ENCODE results near the gene TRAPPC11. TPM values are rescaled to one million over a fixed set of nuclear protein-coding genes. Genes with fewer than 3 reads are reported as not detected.

TRAPPC11 gene
- total and polyA plus RNA-seq, 8 donors: 8.6 to 19.2 (median 16.0) TPM

DNA sequence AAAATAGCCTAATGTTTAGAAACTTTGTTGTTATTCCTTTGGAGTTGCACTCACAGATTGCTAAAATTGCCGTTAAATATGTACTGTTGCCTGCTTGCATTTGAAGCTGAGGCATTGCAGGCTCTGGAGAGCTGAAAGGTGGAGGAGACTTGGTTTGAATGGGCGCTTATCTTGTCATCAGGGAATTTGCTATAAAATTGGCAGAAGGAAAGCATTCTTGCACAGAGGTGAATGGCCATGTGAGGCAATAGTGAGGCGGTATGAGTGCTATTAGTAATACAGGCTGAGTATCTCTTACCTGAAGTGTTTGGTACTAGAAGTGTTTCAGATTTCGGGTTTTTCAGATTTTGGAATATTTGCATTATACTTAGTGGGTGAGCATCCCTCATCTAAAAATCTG, 41.3 kb downstream of the TRAPPC11 start:
- H3K36me3 ChIP-seq: peaks cover 7 to 60% (median 18%) of the 10 kb centered on the region in 3 donors
- ATAC-seq: no peak
- intact Hi-C loops (cut with DNase I): no loop called here

DNA sequence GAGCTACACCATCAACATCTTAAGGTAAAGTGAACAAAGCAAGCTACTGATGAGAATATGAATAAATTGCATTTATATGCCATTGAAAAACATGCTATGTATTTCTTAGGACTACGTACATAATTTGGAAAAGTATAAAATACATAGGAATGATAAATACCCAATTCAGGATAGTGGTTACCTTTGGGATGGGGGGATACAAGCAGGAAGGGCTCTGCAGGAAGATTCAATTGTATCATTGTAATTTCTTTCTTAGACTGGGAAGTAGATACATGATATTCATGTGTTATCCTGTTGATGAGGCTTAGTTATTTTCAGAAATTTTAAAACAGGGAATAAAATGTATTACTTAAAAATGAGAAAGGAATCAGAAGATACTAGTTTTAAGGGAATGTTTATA, 43.4 kb downstream of the TRAPPC11 start:
- intact Hi-C loops (cut with DNase I): no loop called here
- Histone ChIP-seq H3K27ac (no peak overlapping the region), H3K4me1 (no peaks in the 10 kb centered on the region), H3K27me3 (no peaks in the 10 kb centered on the region), H3K9me3 (no peaks in the 10 kb centered on the region), H3K36me3 (peaks cover 7 to 49% (median 9%) of the 10 kb centered on the region in 3 donors), H3K4me3 (no peak overlapping the region)
- no peak for FAIRE-seq
- TF ChIP-seq, protein P1, sequence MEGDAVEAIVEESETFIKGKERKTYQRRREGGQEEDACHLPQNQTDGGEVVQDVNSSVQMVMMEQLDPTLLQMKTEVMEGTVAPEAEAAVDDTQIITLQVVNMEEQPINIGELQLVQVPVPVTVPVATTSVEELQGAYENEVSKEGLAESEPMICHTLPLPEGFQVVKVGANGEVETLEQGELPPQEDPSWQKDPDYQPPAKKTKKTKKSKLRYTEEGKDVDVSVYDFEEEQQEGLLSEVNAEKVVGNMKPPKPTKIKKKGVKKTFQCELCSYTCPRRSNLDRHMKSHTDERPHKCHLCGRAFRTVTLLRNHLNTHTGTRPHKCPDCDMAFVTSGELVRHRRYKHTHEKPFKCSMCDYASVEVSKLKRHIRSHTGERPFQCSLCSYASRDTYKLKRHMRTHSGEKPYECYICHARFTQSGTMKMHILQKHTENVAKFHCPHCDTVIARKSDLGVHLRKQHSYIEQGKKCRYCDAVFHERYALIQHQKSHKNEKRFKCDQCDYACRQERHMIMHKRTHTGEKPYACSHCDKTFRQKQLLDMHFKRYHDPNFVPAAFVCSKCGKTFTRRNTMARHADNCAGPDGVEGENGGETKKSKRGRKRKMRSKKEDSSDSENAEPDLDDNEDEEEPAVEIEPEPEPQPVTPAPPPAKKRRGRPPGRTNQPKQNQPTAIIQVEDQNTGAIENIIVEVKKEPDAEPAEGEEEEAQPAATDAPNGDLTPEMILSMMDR (IDR thresholded peaks at IDR 0.05): no peak
- WGBS, 2 donors: 72 to 100% methylated on average over 1 of the region's 1 CpG
- no peak for DNase-seq
- ATAC-seq: no peak

More for the DNA sequence above, 41.3 kb downstream of the TRAPPC11 start:
- no peaks in the 10 kb centered on the region for H3K4me1 ChIP-seq
- TF ChIP-seq, protein P1 (IDR thresholded peaks at IDR 0.05): no peak
- no peaks in the 10 kb centered on the region for H3K27me3 ChIP-seq
- no peak overlapping the region for H3K4me3 ChIP-seq
- 95 to 99% methylated on average over 4 of the region's 4 CpGs for WGBS, 2 donors
- FAIRE-seq: no peak
- H3K27ac ChIP-seq: no peak overlapping the region
- DNase-seq: no peak
- H3K9me3 ChIP-seq: no peaks in the 10 kb centered on the region

DNA sequence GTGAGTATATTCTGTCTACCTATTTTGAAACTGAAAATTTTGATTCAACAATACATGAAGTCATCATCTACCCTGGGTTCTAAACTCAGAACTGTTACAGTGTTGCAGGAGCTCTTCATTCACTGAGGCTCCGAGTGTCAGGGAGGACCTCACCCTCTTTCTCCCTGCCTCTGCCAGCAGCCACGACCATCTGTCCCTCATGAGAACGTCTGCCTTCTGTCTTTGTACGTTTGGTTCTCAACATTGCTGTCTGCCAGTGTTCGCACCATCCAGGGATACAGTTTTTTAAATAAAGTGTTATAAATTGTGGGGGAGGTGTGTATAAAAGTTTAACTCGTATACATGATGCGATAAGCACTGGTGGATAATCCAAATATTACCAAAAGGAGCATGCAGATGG, 55.5 kb downstream of the TRAPPC11 start:
- H3K9me3 ChIP-seq: no peaks in the 10 kb centered on the region
- H3K27ac ChIP-seq: no peak overlapping the region
- TF ChIP-seq, protein P1 (IDR thresholded peaks at IDR 0.05): no peak
- no peaks in the 10 kb centered on the region for H3K4me1 ChIP-seq
- peaks cover 0 to 20% (median 0%) of the 10 kb centered on the region in 3 donors for H3K36me3 ChIP-seq
- FAIRE-seq (no peak), DNase-seq (no peak), ATAC-seq (no peak)
- 74 to 83% methylated on average over 7 of the region's 7 CpGs for WGBS, 2 donors
- H3K27me3 ChIP-seq: no peaks in the 10 kb centered on the region
- H3K4me3 ChIP-seq: no peak overlapping the region
- intact Hi-C loops (cut with DNase I): no loop called here

DNA sequence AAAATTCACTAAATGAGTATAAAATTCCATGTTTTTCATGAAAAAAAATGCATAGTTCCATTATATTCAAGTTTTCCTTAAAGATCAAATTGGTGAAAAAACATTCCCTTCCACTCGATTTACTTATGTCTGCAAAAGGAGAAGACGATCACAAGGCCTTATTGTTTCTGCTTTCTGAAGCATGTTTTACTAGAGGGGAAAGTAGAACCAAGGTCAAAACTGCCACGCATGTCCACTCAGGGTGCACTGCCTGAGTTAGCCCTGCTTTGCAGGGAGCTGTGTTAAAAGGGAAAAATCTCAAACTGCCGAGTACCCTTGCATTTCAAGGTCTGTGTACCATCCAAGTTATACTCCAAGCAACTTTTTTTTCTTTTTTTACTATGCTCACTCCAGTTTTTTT, 57.2 kb downstream of the TRAPPC11 start:
- ATAC-seq (no peak), DNase-seq (no peak), FAIRE-seq (no peak)
- Histone ChIP-seq H3K4me3 (no peak overlapping the region), H3K9me3 (no peaks in the 10 kb centered on the region), H3K27me3 (no peaks in the 10 kb centered on the region), H3K27ac (no peak overlapping the region), H3K36me3 (peaks cover 0 to 19% (median 0%) of the 10 kb centered on the region in 3 donors), H3K4me1 (no peaks in the 10 kb centered on the region)
- WGBS, 2 donors: 51 to 55% methylated on average over 4 of the region's 4 CpGs
- intact Hi-C loops (cut with DNase I): no loop called here
- TF ChIP-seq, protein P1 (IDR thresholded peaks at IDR 0.05): no peak

DNA sequence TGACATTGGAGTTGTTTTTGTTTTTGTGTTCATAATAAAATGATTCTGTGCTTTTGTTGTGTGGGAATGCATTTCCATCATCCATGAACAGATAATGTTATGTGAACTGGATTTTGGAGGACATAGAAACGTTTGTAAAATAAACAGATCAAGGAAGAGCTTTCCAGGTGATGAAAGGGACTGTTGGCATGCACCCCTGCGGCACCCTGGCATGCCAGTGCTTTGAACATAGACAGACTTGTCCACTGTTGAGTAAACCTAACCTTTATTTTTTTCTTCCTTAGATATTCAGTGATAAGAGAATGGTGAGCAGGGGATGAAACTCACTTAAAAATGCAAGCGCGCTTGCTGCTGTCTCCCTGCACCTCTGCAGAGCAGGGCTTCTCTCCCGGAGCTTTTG, 59.8 kb downstream of the TRAPPC11 start:
- 64 to 67% methylated on average over 5 of the region's 5 CpGs for WGBS, 2 donors
- no peak for FAIRE-seq
- Histone ChIP-seq H3K27me3 (no peaks in the 10 kb centered on the region), H3K9me3 (no peaks in the 10 kb centered on the region), H3K36me3 (peaks cover 0 to 7% (median 0%) of the 10 kb centered on the region in 3 donors), H3K4me3 (no peak overlapping the region), H3K27ac (no peak overlapping the region), H3K4me1 (peaks cover 0 to 12% (median 4%) of the 10 kb centered on the region in 3 donors)
- intact Hi-C loops (cut with DNase I): no loop called here
- TF ChIP-seq, protein P1 (IDR thresholded peaks at IDR 0.05): no peak
- DNase-seq: no peak
- no peak for ATAC-seq

All from pancreas (tissue), 10 donors.